Measurements from ENCODE around the gene EPX. TPM values are rescaled to one million over a fixed set of nuclear protein-coding genes. Genes with fewer than 3 reads are reported as not detected.

The EPX gene
- total RNA-seq, 2 experiments from 2014 or later: not detected

- no peak for ATAC-seq (ENCODE audit: poor library complexity)
- H3K4me1 ChIP-seq (ENCODE audit: insufficient read depth, low read length): no peaks in the 10 kb centered on the region
- POLR2A ChIA-PET: no interaction called here
- H3K4me3 ChIP-seq (ENCODE audit: low read length): no peak overlapping the region
- no peaks in the 10 kb centered on the region for H3K9me3 ChIP-seq (ENCODE audit: control insufficient read depth in 1 of 2, insufficient read depth in 1 of 2, low read length in 2 of 2)
- no peak overlapping the region for H3K27ac ChIP-seq (ENCODE audit: low read depth in 1 of 2, low read length in 2 of 2)
- no peaks in the 10 kb centered on the region for H3K4me1 Mint-ChIP-seq (ENCODE audit: low read depth)
- no peak for TF ChIP-seq CTCF (IDR thresholded peaks at IDR 0.05)
- no peak overlapping the region for H3K4me3 Mint-ChIP-seq
- CTCF ChIA-PET: no interaction called here
- intact Hi-C loops (cut with DNase I, micrococcal nuclease): no loop called here
- DNase-seq: no peak
- no peaks in the 10 kb centered on the region for H3K36me3 Mint-ChIP-seq (ENCODE audit: low read depth)
- H3K27me3 Mint-ChIP-seq: peaks cover 4% of the 10 kb centered on the region
- H3K36me3 ChIP-seq (ENCODE audit: insufficient read depth, low read length): no peaks in the 10 kb centered on the region
- no peak overlapping the region for H3K27ac Mint-ChIP-seq
- no peaks in the 10 kb centered on the region for H3K9me3 Mint-ChIP-seq
- peaks cover 3 to 8% of the 10 kb centered on the region in 2 experiments for H3K27me3 ChIP-seq (ENCODE audit: control insufficient read depth in 1 of 2, insufficient read depth in 2 of 2, low read length in 2 of 2)
These were observed 5.5 kb upstream of the EPX start for GRCh38 chr17:58187063-58187462.

GRCh38 chr17:58187675-58188074, 4.9 kb upstream of the EPX start:
- no peaks in the 10 kb centered on the region for H3K36me3 Mint-ChIP-seq (ENCODE audit: low read depth)
- POLR2A ChIA-PET: no interaction called here
- no peak for TF ChIP-seq CTCF (IDR thresholded peaks at IDR 0.05)
- no peak overlapping the region for H3K27ac Mint-ChIP-seq
- H3K27ac ChIP-seq (ENCODE audit: low read depth in 1 of 2, low read length in 2 of 2): no peak overlapping the region
- no peak overlapping the region for H3K4me3 Mint-ChIP-seq
- H3K36me3 ChIP-seq (ENCODE audit: insufficient read depth, low read length): no peaks in the 10 kb centered on the region
- no peaks in the 10 kb centered on the region for H3K9me3 Mint-ChIP-seq
- peaks cover 4% of the 10 kb centered on the region for H3K27me3 Mint-ChIP-seq
- no peaks in the 10 kb centered on the region for H3K4me1 Mint-ChIP-seq (ENCODE audit: low read depth)
- H3K4me1 ChIP-seq (ENCODE audit: insufficient read depth, low read length): no peaks in the 10 kb centered on the region
- ATAC-seq (ENCODE audit: poor library complexity) (no peak), DNase-seq (no peak)
- CTCF ChIA-PET: no interaction called here
- no peaks in the 10 kb centered on the region for H3K9me3 ChIP-seq (ENCODE audit: control insufficient read depth in 1 of 2, insufficient read depth in 1 of 2, low read length in 2 of 2)
- intact Hi-C loops (cut with DNase I, micrococcal nuclease): no loop called here
- peaks cover 3 to 8% of the 10 kb centered on the region in 2 experiments for H3K27me3 ChIP-seq (ENCODE audit: control insufficient read depth in 1 of 2, insufficient read depth in 2 of 2, low read length in 2 of 2)
- H3K4me3 ChIP-seq (ENCODE audit: low read length): no peak overlapping the region

GRCh38 chr17:58189436-58190146, 2.9 kb upstream of the EPX start:
- intact Hi-C loops (cut with DNase I, micrococcal nuclease): no loop called here
- Mint-ChIP-seq H3K9me3 (no peaks in the 10 kb centered on the region), H3K27ac (no peak overlapping the region)

More at GRCh38 chr17:58189436-58190146, 2.9 kb upstream of the EPX start:
- no peak overlapping the region for H3K4me3 ChIP-seq (ENCODE audit: low read length)
- H3K27me3 ChIP-seq (ENCODE audit: control insufficient read depth in 1 of 2, insufficient read depth in 2 of 2, low read length in 2 of 2): peaks cover 3 to 8% of the 10 kb centered on the region in 2 experiments
- Mint-ChIP-seq H3K4me1 (ENCODE audit: low read depth) (no peaks in the 10 kb centered on the region), H3K4me3 (no peak overlapping the region), H3K27me3 (peaks cover 4% of the 10 kb centered on the region), H3K36me3 (ENCODE audit: low read depth) (no peaks in the 10 kb centered on the region)
- H3K9me3 ChIP-seq (ENCODE audit: control insufficient read depth in 1 of 2, insufficient read depth in 1 of 2, low read length in 2 of 2): no peaks in the 10 kb centered on the region
- DNase-seq (no peak), ATAC-seq (ENCODE audit: poor library complexity) (no peak)
- ChIA-PET CTCF (no interaction called here), POLR2A (no interaction called here)
- TF ChIP-seq CTCF (IDR thresholded peaks at IDR 0.05): no peak
- H3K4me1 ChIP-seq (ENCODE audit: insufficient read depth, low read length): no peaks in the 10 kb centered on the region
- H3K27ac ChIP-seq (ENCODE audit: low read depth in 1 of 2, low read length in 2 of 2): no peak overlapping the region
- H3K36me3 ChIP-seq (ENCODE audit: insufficient read depth, low read length): no peaks in the 10 kb centered on the region
